NCI-H2227 treated with DMSO at 0.1 percent for 48 hours (cell line): Measurements from ENCODE around the gene ENHO.

Source experiments
- DNase-seq: peaks from one replicate; lab custom pipeline; 2025; lab: John Stamatoyannopoulos, UW

Gene ENHO

DNA sequence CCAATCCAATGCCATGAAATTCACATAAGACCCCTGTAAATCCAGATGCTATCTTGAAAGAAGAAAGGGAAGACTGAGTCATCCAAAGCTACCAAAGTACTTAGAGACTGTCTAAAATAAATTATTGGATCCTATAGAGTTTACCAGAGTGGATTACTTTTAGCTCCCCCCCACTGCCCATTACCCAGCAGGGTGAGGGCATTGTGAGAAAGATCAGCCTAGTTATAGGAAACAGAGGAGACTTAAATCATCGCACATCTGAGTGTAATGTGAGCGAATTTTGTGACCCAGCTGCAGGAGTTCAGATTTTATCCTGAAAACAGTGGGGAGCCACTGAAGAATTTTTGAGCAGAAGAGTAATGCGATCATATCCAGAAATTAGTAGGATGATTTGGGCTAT is 1.6 kb upstream of the ENHO start:
- no peak for DNase-seq

DNA sequence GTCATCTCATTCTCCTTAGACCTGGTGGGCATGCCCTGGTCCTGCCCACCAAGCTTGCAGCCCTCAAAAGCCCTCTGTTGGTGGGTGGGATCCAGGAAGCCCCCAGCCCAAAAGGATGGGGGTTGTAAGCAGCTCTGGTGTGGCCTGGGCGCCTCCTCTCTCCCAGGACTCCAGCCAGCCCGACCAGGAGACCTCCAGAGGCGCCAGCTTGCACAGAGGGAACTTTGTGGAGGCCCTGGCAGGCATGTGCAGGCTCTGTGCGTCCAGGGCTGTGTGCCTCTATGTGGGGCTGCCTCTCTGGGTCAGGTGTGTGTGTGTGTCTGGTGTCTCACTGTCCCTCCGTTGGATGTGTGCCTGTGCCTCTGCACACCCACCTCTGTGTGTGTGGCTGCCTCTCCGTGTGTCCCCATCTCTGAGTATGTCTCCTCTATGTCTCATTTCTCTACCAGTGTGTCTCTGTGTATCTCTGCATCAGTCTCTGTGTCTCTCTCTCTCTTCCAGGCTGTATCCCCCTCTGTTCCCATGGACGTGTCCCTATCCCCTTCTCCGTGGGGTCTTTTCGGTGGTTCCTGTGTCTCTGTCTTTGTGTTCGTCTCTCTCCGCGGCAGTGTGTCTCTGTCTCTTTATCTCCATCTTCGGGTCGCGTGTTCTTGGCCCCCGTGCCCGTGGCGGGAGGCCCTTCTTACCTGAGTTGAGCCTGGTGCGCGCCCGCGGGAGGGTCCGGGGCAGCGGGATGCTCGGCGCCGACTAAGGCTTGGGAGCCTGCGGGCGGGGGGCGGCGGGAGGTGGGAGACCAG is 501 bp downstream of the ENHO start:
- no peak for DNase-seq

DNA sequence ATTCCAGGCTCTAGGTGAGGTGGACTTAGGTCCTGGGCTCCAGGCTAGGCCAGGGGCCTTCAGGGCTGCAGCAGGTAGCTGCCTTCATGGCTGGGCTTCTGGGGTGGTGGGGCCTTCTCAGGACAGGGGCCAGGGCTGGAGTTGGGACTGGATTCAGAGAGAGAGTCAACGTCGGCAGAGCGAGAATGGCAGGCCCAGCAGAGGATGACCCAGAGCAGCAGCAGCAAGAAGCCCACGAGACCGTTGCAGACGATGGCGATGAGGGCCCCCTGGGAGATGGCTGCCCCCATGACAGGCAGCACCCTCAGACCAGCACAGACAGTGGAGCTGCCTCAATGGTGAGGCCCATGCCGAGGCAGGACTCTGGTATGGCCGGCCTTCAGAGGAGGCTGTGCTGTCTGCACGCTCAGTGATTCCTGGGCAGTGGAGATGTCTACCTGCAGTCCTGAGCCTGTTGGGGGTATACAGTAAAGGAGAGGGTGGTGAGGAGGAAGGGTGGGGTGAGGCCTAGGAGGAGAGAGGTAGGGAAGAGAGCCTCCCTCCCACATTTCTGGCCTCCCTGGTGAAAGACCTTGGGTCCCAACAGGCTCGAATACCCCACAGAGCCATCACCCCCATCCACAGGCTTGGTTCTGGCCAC is 1.3 kb downstream of the ENHO start:
- no peak for DNase-seq

DNA sequence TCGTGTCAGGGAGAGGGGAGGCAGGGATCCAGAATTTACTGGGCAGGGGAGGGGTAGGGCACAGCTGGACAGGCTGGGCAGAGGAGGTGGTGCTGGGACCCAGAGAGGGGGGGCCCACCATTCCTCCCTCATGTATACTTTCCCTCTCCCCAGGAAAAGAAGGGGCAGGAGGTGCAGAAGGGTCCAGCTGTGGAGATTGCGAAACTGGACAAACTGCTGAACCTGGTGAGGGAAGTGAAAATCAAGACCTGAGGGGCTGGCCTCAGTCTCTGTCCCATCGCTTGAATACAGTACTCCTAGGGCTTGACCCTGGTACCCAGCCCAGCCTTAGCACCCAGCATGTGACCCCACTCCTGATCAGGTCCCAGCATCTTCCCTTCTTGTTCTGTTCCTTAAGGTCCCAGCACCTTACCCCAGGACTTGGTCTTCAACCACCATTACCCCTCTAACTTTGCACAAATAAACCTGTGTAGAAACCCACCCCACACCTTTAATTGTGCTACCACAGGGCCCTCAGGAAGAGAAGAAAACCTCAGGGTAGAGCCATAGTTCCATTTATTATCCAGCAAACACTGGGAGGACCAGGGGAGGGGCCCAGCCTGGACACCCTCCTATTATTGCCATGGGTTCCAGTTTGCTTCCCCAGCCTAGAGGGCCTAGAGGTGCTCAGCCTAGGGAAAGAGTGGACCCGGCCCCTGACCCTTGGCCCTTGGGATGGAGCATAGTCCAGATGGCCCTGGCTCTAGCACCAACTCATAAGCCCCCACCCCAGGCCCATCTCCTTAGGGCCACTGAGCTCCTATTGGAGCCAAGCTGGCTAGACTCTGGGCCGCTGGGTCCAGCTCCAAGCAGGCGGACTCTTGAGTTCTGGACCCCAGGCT is 2.0 kb downstream of the ENHO start:
- DNase-seq, result no peak

DNA sequence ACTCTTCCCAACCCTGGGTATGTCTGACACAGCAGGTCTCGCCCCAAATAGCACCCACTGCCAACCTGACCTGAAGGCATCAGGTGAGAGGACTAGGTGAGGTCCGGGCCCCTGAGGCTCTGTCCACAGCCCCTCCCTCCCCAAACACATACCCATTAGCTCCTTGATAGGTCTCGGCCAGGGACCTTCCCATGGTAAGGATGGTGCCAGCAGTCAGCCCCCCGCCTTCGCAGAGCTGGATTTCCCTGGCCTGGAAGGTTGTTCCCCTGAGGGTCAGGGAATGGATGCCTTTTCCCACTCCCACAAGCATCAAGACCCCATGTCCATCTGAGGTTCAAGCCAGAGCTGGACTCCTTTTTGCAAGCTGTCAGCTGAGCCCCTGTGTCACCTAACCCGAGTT is 2.7 kb downstream of the ENHO start:
- no peak for DNase-seq

DNA sequence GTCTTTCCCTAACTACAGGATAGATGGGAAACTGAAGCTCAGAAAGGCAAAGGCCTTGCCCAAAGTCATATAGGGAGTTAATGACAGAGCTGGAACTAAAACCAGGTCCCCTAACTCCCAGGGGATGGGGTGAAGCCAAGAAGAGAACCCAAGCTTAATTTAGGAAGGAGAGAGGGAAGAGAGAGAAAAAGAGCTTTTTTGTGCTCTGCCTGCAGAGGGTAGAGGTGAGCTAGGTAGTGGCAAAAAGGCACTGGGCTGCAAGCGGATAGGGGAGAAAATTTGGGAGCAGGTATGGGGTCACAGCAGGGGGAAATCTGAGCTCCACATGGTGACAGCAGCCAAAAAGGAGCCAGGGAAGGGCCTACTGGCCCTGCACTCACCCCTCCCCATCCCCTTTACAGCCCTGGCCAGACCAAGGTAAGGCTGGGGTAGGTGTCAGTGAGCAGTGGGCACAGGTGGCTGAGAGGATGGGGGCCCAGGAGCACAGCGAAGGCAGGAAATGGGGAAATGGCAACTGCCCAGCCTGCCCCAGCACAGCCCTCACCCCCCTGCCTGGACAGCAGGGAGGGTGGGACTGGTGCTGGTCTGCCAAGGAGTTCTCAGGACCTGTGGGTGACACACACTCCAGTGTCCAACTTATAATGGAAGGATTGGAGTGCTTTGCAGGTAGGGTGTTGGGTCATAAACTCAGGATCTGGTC is 3.3 kb downstream of the ENHO start:
- no peak for DNase-seq

DNA sequence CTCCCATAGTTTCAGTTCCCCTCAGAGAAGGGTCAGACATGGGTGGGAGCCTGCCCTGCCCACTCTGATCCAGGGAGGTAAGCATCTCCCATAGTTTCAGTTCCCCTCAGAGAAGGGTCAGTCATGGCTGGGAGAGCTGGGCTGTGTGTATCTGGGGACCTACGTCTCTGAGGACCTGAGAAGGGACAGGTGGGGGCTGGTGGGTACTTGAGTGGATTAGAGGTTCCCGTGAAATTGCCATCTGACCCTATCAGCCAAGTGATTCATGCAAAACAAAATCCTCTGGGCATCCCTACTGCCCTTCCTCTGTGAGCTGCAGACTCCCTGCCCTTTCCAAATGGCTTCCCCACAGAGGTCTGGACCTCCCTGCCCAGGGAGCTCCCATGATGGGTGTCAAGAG is 3.9 kb downstream of the ENHO start:
- DNase-seq, result no peak

DNA sequence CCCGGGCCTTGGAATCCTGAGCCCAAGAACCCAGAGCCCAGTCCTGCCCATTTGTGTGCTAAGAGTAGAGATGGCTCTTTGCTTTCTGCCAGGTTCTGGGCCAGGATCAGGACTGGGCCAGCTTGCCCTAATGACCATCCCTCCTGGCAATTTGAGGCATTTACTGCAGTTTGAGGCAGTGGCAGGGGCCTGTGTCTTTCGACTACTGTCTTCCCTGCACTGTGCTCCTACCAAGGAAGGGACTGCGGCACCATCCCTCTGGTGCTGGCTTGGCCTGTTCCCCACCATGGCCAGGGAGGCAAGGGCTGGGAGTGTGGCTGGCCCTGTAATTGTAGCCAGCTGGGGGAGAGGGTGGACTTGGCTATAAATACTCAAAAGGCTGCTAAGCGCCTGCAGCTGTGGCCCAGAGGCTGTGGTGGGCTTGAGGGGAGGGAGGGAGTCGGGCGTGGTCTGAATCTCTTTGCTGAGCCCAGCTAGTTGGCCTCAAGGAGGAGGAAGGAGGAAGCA is 4.6 kb downstream of the ENHO start:
- DNase-seq, result no peak

DNA sequence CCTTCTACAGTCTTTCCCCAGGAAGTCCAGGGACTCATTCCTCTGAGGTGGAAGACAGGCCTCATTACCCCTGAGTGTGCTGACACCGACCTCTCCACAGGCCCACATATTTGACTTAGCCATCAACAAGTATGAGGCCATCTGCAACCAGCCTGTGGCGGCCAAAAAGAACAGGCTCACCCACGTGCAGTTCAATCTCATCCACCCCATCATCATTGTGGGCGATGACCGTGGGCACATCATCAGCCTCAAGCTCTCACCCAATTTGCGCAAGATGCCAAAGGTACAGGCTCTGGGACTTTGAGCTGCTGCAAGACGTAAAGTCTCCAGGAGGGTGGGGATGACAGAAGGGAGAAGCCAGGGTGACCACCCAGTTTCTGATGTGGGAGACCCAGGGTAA is 5.6 kb downstream of the ENHO start:
- no peak for DNase-seq

DNA sequence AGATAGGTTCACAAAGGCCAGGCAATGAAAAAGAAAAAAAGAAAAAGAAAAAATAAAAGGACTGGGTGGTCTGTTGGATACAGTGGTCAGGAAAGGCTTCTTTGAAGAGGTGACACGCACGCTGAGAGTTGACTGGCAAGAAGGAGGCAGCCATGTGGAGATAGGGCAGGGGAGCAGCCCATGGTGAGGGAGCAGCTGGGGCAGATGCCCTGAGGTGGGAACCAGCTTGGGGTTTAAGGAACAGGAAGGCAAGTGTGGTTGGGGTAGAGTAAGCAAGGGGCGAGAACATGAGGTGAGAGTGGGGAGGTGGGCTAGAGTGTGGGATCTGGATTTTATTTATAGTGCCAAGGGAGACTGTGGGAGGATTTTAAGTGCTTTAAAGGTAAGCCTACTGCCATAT is 6.8 kb downstream of the ENHO start:
- no peak for DNase-seq

DNA sequence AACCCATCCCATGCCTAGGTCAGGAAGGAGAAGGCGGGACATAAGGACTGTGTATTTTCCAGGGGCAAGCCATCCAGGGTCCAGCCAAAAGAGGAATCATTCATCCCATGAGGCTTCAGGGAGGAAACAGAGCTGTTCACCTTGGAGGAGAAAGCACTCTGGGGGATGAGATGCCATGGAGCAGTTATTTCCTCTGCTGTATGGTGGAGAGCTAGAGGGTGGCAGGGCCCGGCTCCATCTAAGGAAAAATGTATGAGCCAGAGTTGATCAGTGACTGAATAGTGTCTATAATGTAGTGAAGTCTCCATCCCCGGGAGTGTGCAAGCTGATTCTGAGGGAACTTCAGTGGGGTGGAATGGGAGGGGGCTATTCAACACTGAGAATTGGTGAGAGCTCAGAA is 8.0 kb downstream of the ENHO start:
- DNase-seq, result no peak

DNA sequence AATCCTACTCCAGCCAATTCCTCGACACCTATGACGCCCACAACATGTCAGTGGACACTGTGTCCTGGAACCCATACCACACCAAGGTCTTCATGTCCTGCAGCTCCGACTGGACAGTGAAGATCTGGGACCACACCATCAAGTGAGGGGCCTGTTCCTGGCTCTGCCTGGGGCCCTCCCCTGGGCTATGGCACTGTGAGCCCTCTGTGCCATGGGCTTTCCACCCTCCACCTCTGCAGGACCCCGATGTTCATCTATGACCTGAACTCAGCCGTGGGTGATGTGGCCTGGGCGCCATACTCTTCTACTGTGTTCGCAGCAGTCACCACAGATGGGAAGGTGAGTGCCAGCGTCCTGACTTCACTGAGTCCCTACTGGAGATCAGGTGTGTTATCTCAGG is 8.4 kb downstream of the ENHO start:
- DNase-seq, result no peak

DNA sequence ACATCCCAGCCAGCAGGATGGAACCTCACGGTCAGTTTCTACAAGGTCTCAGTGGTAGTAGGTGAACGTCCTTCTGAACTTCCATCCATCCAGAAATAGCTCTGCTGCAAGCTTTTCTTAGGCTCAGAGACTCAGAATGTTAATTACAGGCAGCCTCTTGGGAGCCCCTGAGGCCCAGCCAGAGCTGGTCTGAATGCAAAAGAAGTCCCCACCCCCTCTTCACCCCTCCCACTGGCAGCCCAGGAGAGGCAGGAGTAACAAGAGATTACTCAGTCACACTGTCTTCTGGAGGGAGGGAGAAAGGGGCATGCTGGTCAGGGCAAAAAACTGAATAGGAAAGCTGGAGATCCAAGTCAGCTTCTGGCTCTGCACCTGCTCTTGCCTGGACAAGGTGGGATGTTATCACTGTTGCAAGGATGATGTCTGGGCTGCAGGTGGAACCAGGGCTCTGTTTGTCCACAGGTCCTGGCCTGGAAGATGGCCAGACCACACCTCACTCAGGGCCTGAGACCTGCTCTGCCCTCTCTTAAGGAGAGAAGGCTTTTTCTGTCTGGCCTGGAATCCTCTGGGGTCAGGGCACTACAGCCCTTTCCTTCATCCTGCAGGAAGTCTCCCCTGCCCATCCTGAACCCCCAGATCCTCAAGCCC is 9.1 kb downstream of the ENHO start:
- DNase-seq, result peak; percentile 19

DNA sequence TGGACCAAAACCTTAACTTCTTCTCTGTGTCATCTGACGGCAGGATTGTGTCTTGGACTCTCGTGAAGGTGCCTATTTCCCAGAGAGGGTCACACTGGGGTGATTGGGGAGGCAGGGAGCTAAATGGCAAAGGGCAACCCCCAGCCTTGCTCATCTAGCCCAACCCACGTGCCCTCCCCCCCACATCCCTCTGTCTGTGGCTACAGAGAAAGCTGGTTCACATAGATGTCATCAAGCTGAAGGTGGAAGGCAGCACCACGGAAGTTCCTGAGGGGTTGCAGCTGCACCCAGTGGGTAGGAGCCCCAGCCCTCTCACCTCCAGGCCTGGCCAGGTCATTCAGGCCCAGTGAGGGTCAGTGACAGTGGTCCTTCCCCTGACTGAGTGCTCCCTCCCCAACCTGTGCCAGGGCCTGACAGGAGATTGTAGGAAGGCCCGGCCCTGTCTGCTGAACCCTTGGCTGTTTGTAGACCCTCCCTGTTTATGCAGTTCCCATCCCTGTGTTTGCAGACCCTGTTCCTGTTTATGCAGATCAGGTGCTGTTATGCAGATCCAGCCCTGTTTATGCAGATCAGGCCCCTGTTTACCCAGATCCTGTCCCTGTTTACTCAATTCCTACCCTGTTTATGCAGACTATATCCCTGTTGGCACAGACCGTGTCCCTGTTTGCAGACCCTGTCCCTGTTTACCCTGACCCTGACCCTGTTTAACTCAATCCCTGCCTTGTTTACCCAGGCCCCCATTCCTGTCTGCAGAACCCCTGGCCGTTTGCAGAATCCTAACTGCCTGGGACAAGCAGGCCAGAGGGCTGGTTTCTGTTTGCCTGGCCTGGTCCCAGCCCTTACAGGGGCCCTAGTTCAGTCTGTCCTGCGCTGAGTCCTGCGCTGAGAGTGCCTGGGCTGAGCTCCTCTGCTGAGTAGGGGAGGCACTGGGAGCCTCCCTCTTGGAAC is 10.4 kb downstream of the ENHO start:
- no peak for DNase-seq

DNA sequence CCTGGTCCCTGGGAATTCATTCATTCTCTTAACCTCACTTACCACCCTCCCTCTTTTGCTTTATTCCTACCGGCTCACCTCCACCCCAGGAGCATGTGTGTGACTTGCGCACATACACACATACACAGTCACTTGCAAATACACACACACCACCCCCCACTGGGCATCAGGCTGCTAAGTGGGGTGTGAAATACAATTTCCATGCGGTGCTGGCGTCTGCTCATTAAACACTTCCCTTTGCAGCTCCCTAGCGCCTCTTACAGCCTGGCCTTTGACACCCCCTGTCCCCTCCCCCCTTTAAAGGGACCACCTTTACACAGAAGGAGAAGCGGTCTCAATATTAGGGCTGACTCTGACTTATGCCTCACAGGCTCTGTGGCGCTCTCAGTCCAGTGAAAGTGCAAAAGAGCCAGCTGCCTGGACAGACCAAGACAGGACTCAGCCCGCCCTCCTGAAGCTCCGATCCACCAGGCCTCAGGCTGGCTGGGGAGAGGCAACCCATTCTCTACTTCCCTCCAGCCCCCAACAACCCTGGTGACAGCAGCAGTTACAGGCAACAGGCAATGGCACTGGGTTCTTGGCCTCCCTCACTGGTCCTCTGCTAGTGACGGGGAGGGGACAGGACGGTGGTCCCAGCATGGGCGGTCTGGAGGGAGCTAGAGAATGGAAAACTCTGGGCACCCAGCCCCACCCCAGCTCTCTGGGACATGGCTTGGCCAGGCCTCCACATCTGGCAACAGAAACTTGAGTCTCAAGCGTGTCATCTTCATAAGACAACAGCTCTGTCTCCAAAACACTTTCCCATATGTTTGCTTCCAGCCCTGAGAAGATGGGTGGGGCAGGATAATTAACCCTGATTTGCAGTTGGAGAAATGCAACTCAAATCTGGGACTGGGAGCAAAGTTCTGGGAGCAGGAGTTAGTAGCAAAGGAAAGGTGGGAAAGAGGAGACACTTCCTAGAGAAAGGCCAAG is 12.0 kb downstream of the ENHO start:
- peak; percentile 70 for DNase-seq

DNA sequence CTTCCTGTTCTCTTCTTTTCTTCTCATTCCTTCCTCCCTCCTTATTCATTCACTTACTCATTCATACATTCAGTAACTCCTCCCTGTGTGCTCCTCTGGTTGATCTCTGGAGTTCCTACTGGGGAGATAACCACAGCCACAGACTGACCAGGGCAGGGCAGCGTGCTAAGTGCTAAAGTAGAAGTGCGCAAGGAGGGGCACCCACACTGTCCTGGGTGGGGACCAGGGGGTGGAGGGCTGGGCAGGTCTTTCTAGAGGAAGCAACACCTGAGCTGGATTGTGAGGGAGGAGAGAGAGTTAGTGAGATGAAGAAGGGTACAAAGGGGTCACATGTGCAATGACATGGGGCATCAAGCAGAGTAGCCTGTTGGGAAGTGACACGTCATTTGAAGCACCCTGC is 13.8 kb downstream of the ENHO start:
- DNase-seq, result no peak

DNA sequence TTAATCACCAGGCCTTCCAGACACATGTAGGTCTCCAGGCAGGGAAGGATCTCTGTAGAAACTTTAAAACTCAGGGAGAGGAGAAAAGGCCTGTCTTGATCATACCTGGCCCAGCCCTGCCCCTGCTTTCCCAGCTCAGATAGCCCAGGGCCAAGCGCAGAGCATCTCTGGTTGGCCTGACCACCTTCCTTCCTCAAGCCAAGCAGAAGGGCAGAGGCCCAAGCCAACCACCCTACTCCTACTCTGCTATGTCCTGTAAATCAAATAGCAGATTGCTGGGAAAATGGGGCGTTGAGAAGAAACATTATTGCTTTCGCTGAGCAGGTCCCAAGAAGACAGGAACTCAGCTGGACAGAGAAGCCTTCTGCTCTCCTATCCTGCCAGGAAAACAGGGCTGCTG is 14.3 kb downstream of the ENHO start:
- DNase-seq, result no peak

DNA sequence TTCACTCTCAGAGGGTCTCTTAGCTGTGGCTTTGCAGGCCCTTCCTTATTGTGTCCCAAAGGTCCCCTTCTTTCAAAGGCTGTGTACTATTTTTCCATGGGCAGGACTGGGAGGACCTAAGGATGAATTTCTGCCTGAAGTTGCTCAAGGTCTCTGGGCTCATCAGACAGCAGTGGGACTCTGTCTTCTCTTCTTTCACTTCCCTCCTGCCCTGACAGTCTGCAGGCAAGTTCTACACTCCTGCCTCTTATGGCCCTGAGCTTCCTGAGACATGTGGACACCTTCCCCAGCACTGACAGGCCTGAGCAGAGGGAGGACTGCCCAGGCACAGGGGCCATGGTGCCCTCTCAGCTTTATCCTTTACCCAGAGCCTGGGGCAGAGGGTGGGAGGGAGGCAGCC is 14.8 kb downstream of the ENHO start:
- DNase-seq, result no peak

DNA sequence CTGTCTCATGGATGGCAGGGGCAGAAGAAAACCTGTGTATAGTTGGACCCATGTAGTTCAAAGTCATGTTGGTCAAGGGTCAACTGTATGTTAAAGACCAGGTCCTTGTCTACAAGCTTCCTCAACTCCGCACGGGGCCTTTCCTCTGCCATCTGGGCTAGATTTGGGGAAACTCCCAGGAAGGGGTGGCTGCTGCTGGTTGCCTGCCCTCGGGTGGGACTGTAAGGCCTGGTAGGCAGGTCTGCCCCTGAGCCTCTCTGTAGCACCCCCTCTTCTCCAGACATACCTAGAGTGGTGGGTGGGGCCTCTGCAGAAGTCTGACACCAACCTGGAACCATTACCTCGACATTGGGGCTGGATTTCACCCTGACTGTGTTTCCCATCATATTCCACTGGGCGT is 15.2 kb downstream of the ENHO start:
- DNase-seq, result no peak
